Gastrocnemius medialis (tissue), 4 donors: Measurements from ENCODE around the gene MAN2A1.

Experiments
- CTCF ChIP-seq, 5 experiments: fragments of 450-650 bp in 3 of 5; fragments of 200-600 bp in 2 of 5; sonication (generic) in 2 of 5; IDR thresholded peaks in 4 of 5; conservative IDR thresholded peaks in 1 of 5; 1 replicate in 4 of 5; 2 replicates in 1 of 5; pipeline ENCODE4 v1.5.1; 2016 to 2019; ENCODE audit warnings: antibody characterized with exemption in 5 of 5, mild to moderate bottlenecking in 3 of 5, moderate library complexity in 3 of 5
- POLR2A ChIP-seq, 2 donors: fragments of 450-650 bp; IDR thresholded peaks; one replicate each; pipeline ENCODE4 v1.6.1; 2017; ENCODE audit warnings: antibody characterized with exemption in 2 of 2, mild to moderate bottlenecking in 2 of 2, moderate library complexity in 2 of 2

- TF ChIP-seq CTCF (IDR thresholded peaks at IDR 0.05 in 4 of 5, conservative IDR thresholded peaks at IDR 0.05 in 1 of 5) (no peak), POLR2A (IDR thresholded peaks at IDR 0.05) (no peak)
Measured at GRCh38 chr5:109877670-109878045, 187.9 kb downstream of the MAN2A1 start.
